Keratinocyte (primary cell): ENCODE data around the gene LGALS14. TPM values are rescaled to one million over a fixed set of nuclear protein-coding genes. Genes with fewer than 3 reads are reported as not detected.

Source experiments
- DNase-seq: peaks from one replicate; pipeline ENCODE4 v3.0.0-alpha.2; 2011; ENCODE audit warnings: low read depth, missing footprints, low spot score
- FAIRE-seq: peaks from 2 replicates; lab custom pipeline; 2011; peaks lifted over from hg19 to GRCh38; lab: Jason Lieb, UNC
- H2AFZ ChIP-seq: 2 replicates; pipeline ENCODE4 v1.6.0; 2012; ENCODE audit warnings: low read length, control low read depth, inconsistent platforms; ENCODE audit not compliant: control insufficient read depth
- H3K27ac ChIP-seq: 2 replicates; pipeline ENCODE4 v1.5.1; 2011; ENCODE audit warnings: low read length; ENCODE audit not compliant: control insufficient read depth, insufficient read depth
- H3K27me3 ChIP-seq: 3 replicates; pipeline ENCODE4 v1.6.0; 2011; ENCODE audit warnings: low read length; ENCODE audit not compliant: control insufficient read depth, insufficient read depth; ENCODE audit errors: extremely low read depth
- H3K36me3 ChIP-seq, 2 experiments: 2 replicates in 1 of 2; 3 replicates in 1 of 2; pipeline ENCODE4 v1.5.1; 2011; ENCODE audit warnings: low read length in 2 of 2, mild to moderate bottlenecking in 1 of 2; ENCODE audit not compliant: control insufficient read depth in 2 of 2, insufficient read depth in 2 of 2; ENCODE audit errors: extremely low read depth in 1 of 2
- H3K4me1 ChIP-seq: 3 replicates; pipeline ENCODE4 v1.5.1; 2011; ENCODE audit warnings: low read length; ENCODE audit not compliant: control insufficient read depth, insufficient read depth; ENCODE audit errors: extremely low read depth
- H3K4me2 ChIP-seq: 3 replicates; pipeline ENCODE4 v1.6.0; 2011; ENCODE audit warnings: low read depth, low read length; ENCODE audit not compliant: control insufficient read depth, insufficient read depth; ENCODE audit errors: extremely low read depth
- H3K4me3 ChIP-seq, 3 experiments: fragments of 200-600 bp in 1 of 3; sonication (generic) in 1 of 3; 2 replicates in 2 of 3; 3 replicates in 1 of 3; pipeline ENCODE4 v1.5.1; 2011 to 2016; ENCODE audit warnings: low read length in 3 of 3, mild to moderate bottlenecking in 3 of 3, control low read depth in 2 of 3, inconsistent platforms in 1 of 3, low read depth in 1 of 3, mixed read lengths in 1 of 3, mixed run types in 1 of 3, moderate library complexity in 1 of 3; ENCODE audit not compliant: control insufficient read depth in 2 of 3, insufficient read depth in 2 of 3; ENCODE audit errors: extremely low read depth in 1 of 3
- H3K79me2 ChIP-seq: 2 replicates; pipeline ENCODE4 v1.6.0; 2012; ENCODE audit warnings: low read length; ENCODE audit not compliant: control insufficient read depth, insufficient read depth
- H3K9ac ChIP-seq: 3 replicates; pipeline ENCODE4 v1.6.0; 2011; ENCODE audit warnings: low read length; ENCODE audit not compliant: control insufficient read depth, insufficient read depth; ENCODE audit errors: extremely low read depth
- H3K9me1 ChIP-seq: 3 replicates; pipeline ENCODE4 v1.6.0; 2011; ENCODE audit warnings: low read length; ENCODE audit not compliant: control insufficient read depth, insufficient read depth; ENCODE audit errors: extremely low read depth
- H3K9me3 ChIP-seq: 2 replicates; pipeline ENCODE4 v1.5.1; 2012; ENCODE audit warnings: low read depth, low read length; ENCODE audit not compliant: control insufficient read depth
- H4K20me1 ChIP-seq: 3 replicates; pipeline ENCODE4 v1.6.0; 2011; ENCODE audit warnings: low read length; ENCODE audit not compliant: control insufficient read depth, insufficient read depth; ENCODE audit errors: extremely low read depth
- CTCF ChIP-seq, 3 experiments: IDR thresholded peaks in 1 of 3; conservative IDR thresholded peaks in 1 of 3; optimal IDR thresholded peaks in 1 of 3; 2 replicates in 2 of 3; 3 replicates in 1 of 3; pipeline versions ENCODE3 to v1.5.1; 2011; ENCODE audit warnings: low read length in 3 of 3, mild to moderate bottlenecking in 3 of 3, moderate library complexity in 2 of 3, control low read depth in 1 of 3, inconsistent platforms in 1 of 3; ENCODE audit not compliant: insufficient read depth in 2 of 3; ENCODE audit errors: extremely low read depth in 1 of 3
- EZH2 ChIP-seq: IDR thresholded peaks from one replicate; pipeline ENCODE4 v1.6.1; 2012; ENCODE audit warnings: inconsistent platforms, mild to moderate bottlenecking, low read length, moderate library complexity
- dilution Hi-C: fragments of 300-500 bp; cut with MboI; formaldehyde crosslinking; loops from one replicate; pipeline ENCODE4 v1.7.0; 2020; ENCODE audit warnings: low sequenced_read_pairs; ENCODE audit not compliant: extremely low pct_ligation_motif_present
- polyA plus RNA-seq, 5 experiments: library from polyadenylated mRNA; depleted of rRNA in 3 of 5; stranded (reverse) in 3 of 5; stranded (forward) in 1 of 5; unstranded in 1 of 5; fragments of >200 nt; gene quantifications; 1 replicate in 1 of 5; 2 replicates in 3 of 5; 3 replicates in 1 of 5; pipeline versions ENCODE4 v1.2.1 to v1.2.3, GENCODE V29; 2011 to 2012; ENCODE audit warnings: missing spikeins in 2 of 5, low read depth in 1 of 5, low replicate concordance in 1 of 5

The LGALS14 gene
- polyA plus RNA-seq, 1 donor (not counting 4 experiments of a cell fraction or from before 2014, with no cell fraction given) = not detected

- no peaks in the 10 kb centered on the region for H3K27me3 ChIP-seq
Observed at GRCh38 chr19:39679791-39680168, 24.5 kb upstream of the LGALS14 start.

GRCh38 chr19:39680593-39680992, 23.7 kb upstream of the LGALS14 start:
- H2AFZ ChIP-seq = no peak overlapping the region
- no peaks in the 10 kb centered on the region for H3K79me2 ChIP-seq
- no peak for TF ChIP-seq EZH2
- no peak for TF ChIP-seq CTCF (optimal IDR thresholded peaks at IDR 0.05 in 1 of 3, IDR thresholded peaks at IDR 0.05 in 1 of 3, conservative IDR thresholded peaks at IDR 0.05 in 1 of 3; ENCODE audit: extremely low read depth in 1 of 3, insufficient read depth in 2 of 3, low read length in 3 of 3)
- dilution Hi-C loops = no loop called here
- H3K27ac ChIP-seq = no peak overlapping the region
- no peaks in the 10 kb centered on the region for H3K36me3 ChIP-seq
- no peaks in the 10 kb centered on the region for H3K27me3 ChIP-seq
- no peaks in the 10 kb centered on the region for H3K9me3 ChIP-seq
- no peak overlapping the region for H3K4me2 ChIP-seq
- no peaks in the 10 kb centered on the region for H3K4me1 ChIP-seq
- H3K9ac ChIP-seq = no peak overlapping the region
- no peaks in the 10 kb centered on the region for H3K9me1 ChIP-seq
- FAIRE-seq (no peak), DNase-seq (no peak)
- no peaks in the 10 kb centered on the region for H4K20me1 ChIP-seq
- H3K4me3 ChIP-seq = no peak overlapping the region

More at GRCh38 chr19:39679791-39680168, 24.5 kb upstream of the LGALS14 start:
- H3K27ac ChIP-seq = no peak overlapping the region
- no peaks in the 10 kb centered on the region for H3K9me3 ChIP-seq
- H4K20me1 ChIP-seq = no peaks in the 10 kb centered on the region
- no peak overlapping the region for H3K9ac ChIP-seq
- no peak for TF ChIP-seq EZH2
- TF ChIP-seq CTCF (optimal IDR thresholded peaks at IDR 0.05 in 1 of 3, IDR thresholded peaks at IDR 0.05 in 1 of 3, conservative IDR thresholded peaks at IDR 0.05 in 1 of 3; ENCODE audit: extremely low read depth in 1 of 3, insufficient read depth in 2 of 3, low read length in 3 of 3) = no peak
- FAIRE-seq (no peak), DNase-seq (no peak)
- no peak overlapping the region for H3K4me3 ChIP-seq
- dilution Hi-C loops = no loop called here
- no peaks in the 10 kb centered on the region for H3K9me1 ChIP-seq
- no peaks in the 10 kb centered on the region for H3K36me3 ChIP-seq
- H2AFZ ChIP-seq = no peak overlapping the region
- no peak overlapping the region for H3K4me2 ChIP-seq
- no peaks in the 10 kb centered on the region for H3K79me2 ChIP-seq
- H3K4me1 ChIP-seq = no peaks in the 10 kb centered on the region
